ENCODE data around the gene PHOX2A.

GRCh38 chr11:72263361-72263760 is 19.4 kb upstream of the PHOX2A start:
- TF ChIP-seq POLR2AphosphoS5 (IDR thresholded peaks at IDR 0.05; ENCODE audit: low read depth, low read length) (no peak), POLR2A (IDR thresholded peaks at IDR 0.05; ENCODE audit: low read depth, low read length) (no peak)

Measured in GM12891 (cell line).